ENCODE data around the gene CYP26A1.

GRCh38 chr10:93080350-93081046 lies 6.8 kb downstream of the CYP26A1 start:
- peak; percentile 91 for TF ChIP-seq CTCF (IDR thresholded peaks at IDR 0.05)
- TF ChIP-seq ZFX (IDR thresholded peaks at IDR 0.05; ENCODE audit: borderline replicate concordance): no peak

All from 22Rv1 (cell line).